Measurements from ENCODE around the gene TMCC3. TPM values are rescaled to one million over a fixed set of nuclear protein-coding genes. Genes with fewer than 3 reads are reported as not detected.
"Not testable (repeated sequence)": the region's sequence is repeated elsewhere in the genome, so short reads cannot be mapped to it uniquely, and the experiment has no call there.

Gene TMCC3
- total RNA-seq, 2 donors from 2014 or later = 0.77 to 1.6 TPM

DNA sequence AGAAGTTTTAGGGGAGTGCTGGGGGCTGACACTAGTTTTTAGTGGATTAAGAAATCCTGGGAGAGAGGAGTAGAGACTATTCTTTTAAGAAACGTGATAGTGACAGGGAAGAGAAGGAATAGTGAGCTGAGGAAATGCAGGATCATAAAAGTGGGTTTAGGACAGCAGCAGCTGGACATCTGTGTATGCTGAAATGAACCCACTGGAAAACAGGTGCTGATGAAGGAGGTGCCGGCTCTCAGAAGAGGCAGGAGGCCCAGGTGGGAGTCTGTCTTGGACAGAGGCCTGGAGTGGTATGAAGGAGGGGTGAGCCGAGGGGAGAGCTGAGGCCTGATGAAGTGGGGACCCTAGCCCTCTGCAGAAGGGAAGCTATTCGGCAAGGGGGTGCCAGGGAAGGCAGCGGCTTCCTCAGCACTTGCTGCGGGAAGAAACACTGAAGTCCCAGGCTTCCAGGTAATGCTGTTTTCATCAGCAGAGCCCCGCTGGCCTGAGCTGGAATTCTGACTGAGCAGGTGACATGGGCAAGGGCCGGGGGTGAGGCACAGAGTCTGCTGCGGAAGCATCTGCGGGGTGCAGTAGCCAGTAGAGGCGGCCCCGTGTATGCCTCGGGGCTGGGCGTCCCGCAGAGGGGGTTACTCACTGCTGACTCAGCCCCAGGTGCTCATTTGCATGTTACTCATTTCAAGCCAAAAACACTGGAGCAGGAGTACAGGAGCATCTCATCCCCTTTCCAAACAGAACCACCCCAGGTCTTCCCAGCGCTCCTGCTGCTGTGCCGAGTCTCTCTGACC lies 89.7 kb downstream of the TMCC3 start:
- Mint-ChIP-seq H3K27ac (no peak overlapping the region), H3K27me3 (ENCODE audit: low read depth) (peaks cover 35% of the 10 kb centered on the region), H3K9me3 (no peaks in the 10 kb centered on the region), H3K36me3 (ENCODE audit: insufficient read depth in 2 of 2) (no peaks in the 10 kb centered on the region), H3K4me3 (no peak overlapping the region), H3K4me1 (ENCODE audit: low read depth) (peaks cover 18% of the 10 kb centered on the region)
- DNase-seq (peak; percentile 15 to 37), ATAC-seq (replicated peaks in 1 of 2) (peak; percentile 72 to 82)

- Mint-ChIP-seq H3K9me3 (no peaks in the 10 kb centered on the region), H3K4me3 (no peak overlapping the region), H3K4me1 (ENCODE audit: low read depth) (peaks cover 18% of the 10 kb centered on the region), H3K27me3 (ENCODE audit: low read depth) (peaks cover 37% of the 10 kb centered on the region), H3K27ac (no peak overlapping the region), H3K36me3 (ENCODE audit: insufficient read depth in 2 of 2) (no peaks in the 10 kb centered on the region)
- ATAC-seq (replicated peaks in 1 of 2) = no peak
- no peak for DNase-seq
These were observed 91.7 kb downstream of the TMCC3 start for GRCh38 chr12:94558612-94559011.

GRCh38 chr12:94557746-94558295 lies 92.5 kb downstream of the TMCC3 start:
- Mint-ChIP-seq H3K4me3 (no peak overlapping the region), H3K36me3 (ENCODE audit: insufficient read depth in 2 of 2) (no peaks in the 10 kb centered on the region), H3K27me3 (ENCODE audit: low read depth) (peaks cover 37% of the 10 kb centered on the region), H3K27ac (no peak overlapping the region), H3K4me1 (ENCODE audit: low read depth) (peaks cover 18% of the 10 kb centered on the region), H3K9me3 (no peaks in the 10 kb centered on the region)
- no peak for ATAC-seq (replicated peaks in 1 of 2)
- DNase-seq = no peak

DNA sequence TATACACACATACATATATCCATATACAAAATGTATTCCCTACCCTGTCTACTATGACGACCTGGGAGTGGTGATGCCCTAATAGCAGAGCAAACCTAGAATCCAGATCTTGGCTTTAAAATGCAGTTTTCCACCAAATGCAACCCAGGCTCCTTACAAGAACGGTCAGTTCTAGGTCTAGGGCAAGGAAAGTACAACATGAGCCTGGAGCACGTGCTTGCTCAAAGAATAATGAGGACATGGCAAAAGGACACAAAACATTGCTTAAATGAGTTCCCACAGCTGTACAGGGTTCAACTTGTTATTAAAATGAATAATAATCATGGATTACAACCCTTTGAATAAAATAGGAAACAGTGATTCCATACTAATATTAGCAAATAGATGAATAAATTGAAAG lies 94.7 kb downstream of the TMCC3 start:
- Mint-ChIP-seq H3K4me3 (no peak overlapping the region), H3K27me3 (ENCODE audit: low read depth) (peaks cover 37% of the 10 kb centered on the region)

GRCh38 chr12:94553875-94554274 lies 96.5 kb downstream of the TMCC3 start:
- Mint-ChIP-seq H3K27me3 (ENCODE audit: low read depth) (peaks cover 23% of the 10 kb centered on the region), H3K9me3 (no peaks in the 10 kb centered on the region), H3K27ac (no peak overlapping the region), H3K4me3 (no peak overlapping the region), H3K4me1 (ENCODE audit: low read depth) (no peaks in the 10 kb centered on the region), H3K36me3 (ENCODE audit: insufficient read depth in 2 of 2) (no peaks in the 10 kb centered on the region)
- DNase-seq = no peak
- ATAC-seq (replicated peaks in 1 of 2) = no peak

More for the DNA sequence above, 94.7 kb downstream of the TMCC3 start:
- Mint-ChIP-seq H3K36me3 (ENCODE audit: insufficient read depth in 2 of 2) (no peaks in the 10 kb centered on the region), H3K27ac (no peak overlapping the region), H3K4me1 (ENCODE audit: low read depth) (peaks cover 6% of the 10 kb centered on the region), H3K9me3 (no peaks in the 10 kb centered on the region)
- DNase-seq = no peak
- no peak for ATAC-seq (replicated peaks in 1 of 2)

GRCh38 chr12:94553130-94553519 lies 97.2 kb downstream of the TMCC3 start:
- Mint-ChIP-seq H3K27ac (no peak overlapping the region), H3K4me1 (ENCODE audit: low read depth) (no peaks in the 10 kb centered on the region), H3K36me3 (ENCODE audit: insufficient read depth in 2 of 2) (peaks cover under 1 to 3% of the 10 kb centered on the region in 2 donors), H3K9me3 (peaks cover 3% of the 10 kb centered on the region in 2 donors), H3K27me3 (ENCODE audit: low read depth) (peaks cover 17% of the 10 kb centered on the region), H3K4me3 (no peak overlapping the region)
- ATAC-seq (replicated peaks in 1 of 2) (no peak), DNase-seq (no peak)

DNA sequence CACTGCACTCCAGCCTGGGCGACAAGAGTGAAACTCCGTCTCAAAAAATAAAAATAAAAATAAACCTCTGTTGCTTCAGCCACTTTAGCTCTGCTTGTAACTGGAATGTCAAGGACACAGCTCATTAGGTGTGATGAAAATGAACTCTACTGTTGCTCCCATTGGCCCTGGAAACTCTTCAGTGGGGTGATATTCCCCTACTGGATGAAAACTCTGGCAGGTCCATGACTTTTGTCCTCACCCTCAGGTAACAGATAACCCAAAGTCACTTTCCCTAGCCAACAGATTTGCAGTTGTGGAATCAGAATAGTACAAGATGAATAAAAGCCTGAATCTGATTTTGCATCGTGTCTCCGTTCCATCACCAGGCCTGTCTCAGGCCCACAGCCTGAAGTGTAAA lies 98.5 kb downstream of the TMCC3 start:
- H3K4me1 Mint-ChIP-seq (ENCODE audit: low read depth) = no peaks in the 10 kb centered on the region
- H3K9me3 Mint-ChIP-seq = peaks cover 13% of the 10 kb centered on the region in 2 donors
- peaks cover 7 to 10% of the 10 kb centered on the region in 2 donors for H3K36me3 Mint-ChIP-seq (ENCODE audit: insufficient read depth in 2 of 2)
- no peak overlapping the region for H3K27ac Mint-ChIP-seq
- no peak for DNase-seq
- H3K27me3 Mint-ChIP-seq (ENCODE audit: low read depth) = peaks cover 12% of the 10 kb centered on the region
- no peak for ATAC-seq (replicated peaks in 1 of 2)
- no peak overlapping the region for H3K4me3 Mint-ChIP-seq

DNA sequence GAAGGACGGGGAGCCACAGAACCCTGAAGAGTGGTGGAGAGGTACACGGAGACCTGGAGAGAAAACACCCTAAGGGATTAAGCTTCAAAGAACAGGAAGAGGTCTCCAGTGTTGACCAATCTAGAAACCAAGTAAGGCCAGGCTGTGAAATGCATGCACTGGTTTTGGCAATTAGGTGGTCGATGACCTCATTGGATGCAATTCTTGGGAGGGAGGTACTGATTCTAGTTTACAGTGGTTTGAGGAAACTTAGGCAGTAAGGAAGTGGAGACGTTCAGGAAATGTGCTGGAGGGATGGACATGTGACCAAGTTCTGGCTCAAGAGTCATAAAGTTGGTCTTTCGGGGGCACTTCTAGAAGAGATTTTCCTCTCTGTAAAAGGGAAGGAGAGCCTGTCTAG lies 99.4 kb downstream of the TMCC3 start:
- H3K27ac Mint-ChIP-seq = no peak overlapping the region

GRCh38 chr12:94548833-94549232 lies 101.5 kb downstream of the TMCC3 start:
- H3K27ac Mint-ChIP-seq; H3K4me1 Mint-ChIP-seq (ENCODE audit: low read depth); H3K27me3 Mint-ChIP-seq (ENCODE audit: low read depth): not testable (repeated sequence)

More for the DNA sequence above, 99.4 kb downstream of the TMCC3 start:
- Mint-ChIP-seq H3K4me1 (ENCODE audit: low read depth) (no peaks in the 10 kb centered on the region), H3K9me3 (peaks cover 14 to 15% of the 10 kb centered on the region in 2 donors), H3K4me3 (no peak overlapping the region), H3K27me3 (ENCODE audit: low read depth) (peaks cover 6% of the 10 kb centered on the region), H3K36me3 (ENCODE audit: insufficient read depth in 2 of 2) (peaks cover 8 to 10% of the 10 kb centered on the region in 2 donors)
- ATAC-seq (replicated peaks in 1 of 2) (no peak), DNase-seq (no peak)

DNA sequence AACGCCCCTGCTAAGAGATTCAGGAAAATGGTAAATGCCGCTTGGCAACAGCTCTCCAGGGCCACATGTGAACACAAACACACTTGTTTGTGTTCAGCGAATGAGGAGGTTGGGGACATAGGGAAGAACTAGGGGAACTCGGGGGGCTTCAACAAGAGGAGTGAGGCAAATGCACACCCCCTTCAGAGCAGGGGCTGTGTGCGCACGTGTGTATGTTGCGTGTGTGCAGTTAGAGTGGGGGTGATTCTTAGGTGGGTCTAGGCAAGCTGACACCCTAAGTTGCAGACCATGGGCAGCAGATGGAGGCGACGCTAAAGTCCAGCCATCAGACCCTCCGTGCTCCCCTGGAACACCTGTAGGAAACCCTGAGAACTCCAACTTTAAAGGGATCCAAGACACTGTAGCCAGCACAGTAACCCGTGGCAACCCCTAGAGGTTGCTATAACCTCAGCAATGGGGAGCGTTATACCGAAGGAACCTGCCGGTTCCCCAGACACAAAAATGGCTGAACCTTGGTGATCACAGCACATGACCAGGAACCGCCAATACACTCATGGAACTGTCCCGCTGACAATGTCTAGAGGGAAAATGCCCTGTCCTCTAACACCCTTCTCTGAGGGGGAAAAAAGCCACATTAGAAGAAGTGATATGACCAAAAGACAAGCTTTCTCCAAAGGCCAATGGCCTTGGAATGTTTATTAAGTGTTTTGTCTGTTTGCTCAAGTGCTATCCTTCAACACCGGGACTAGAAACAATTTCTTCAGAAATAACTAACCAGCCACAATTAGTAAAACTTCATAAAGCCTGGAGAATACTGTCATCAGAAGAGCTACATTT lies 104.2 kb downstream of the TMCC3 start:
- H3K27me3 Mint-ChIP-seq (ENCODE audit: low read depth) = peaks cover 7% of the 10 kb centered on the region
- H3K9me3 Mint-ChIP-seq = peaks cover 22% of the 10 kb centered on the region in 2 donors
- DNase-seq (peak in 1 of 2 donors; percentile 8), ATAC-seq (replicated peaks in 1 of 2) (peak; percentile 44 to 45)
- H3K4me1 Mint-ChIP-seq (ENCODE audit: low read depth) = no peaks in the 10 kb centered on the region
- no peak overlapping the region for H3K27ac Mint-ChIP-seq
- H3K4me3 Mint-ChIP-seq = no peak overlapping the region
- H3K36me3 Mint-ChIP-seq (ENCODE audit: insufficient read depth in 2 of 2) = peaks cover 11 to 15% of the 10 kb centered on the region in 2 donors

More at GRCh38 chr12:94548833-94549232, 101.5 kb downstream of the TMCC3 start:
- not testable (repeated sequence) for ATAC-seq (replicated peaks in 1 of 2); H3K4me3 Mint-ChIP-seq; DNase-seq
- Mint-ChIP-seq H3K36me3 (ENCODE audit: insufficient read depth in 2 of 2) (peaks cover 11 to 15% of the 10 kb centered on the region in 2 donors), H3K9me3 (peaks cover 20 to 22% of the 10 kb centered on the region in 2 donors)

DNA sequence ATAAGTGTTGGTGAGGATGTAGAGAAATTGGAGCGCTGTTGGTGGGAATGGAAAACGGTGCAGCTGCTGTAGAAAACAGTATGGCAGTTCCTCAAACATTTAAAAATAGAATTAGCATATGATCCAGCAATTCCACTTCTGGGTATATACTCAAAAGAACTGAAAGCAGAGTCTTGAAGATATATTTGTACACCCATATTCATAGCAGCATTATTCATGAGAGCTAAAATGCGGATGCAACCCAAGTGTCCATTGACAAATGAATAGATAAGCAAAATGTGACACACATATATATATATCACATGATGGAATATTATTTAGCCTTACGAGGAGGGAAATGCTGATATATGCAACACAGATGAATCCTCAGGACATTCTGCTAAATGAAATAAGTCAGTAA lies 106.0 kb downstream of the TMCC3 start:
- Mint-ChIP-seq H3K4me3 (no peak overlapping the region), H3K9me3 (peaks cover 22% of the 10 kb centered on the region in 2 donors), H3K36me3 (ENCODE audit: insufficient read depth in 2 of 2) (peaks cover 11 to 15% of the 10 kb centered on the region in 2 donors), H3K4me1 (ENCODE audit: low read depth) (no peaks in the 10 kb centered on the region), H3K27me3 (ENCODE audit: low read depth) (peaks cover 7% of the 10 kb centered on the region), H3K27ac (no peak overlapping the region)
- DNase-seq (no peak), ATAC-seq (replicated peaks in 1 of 2) (no peak)

- peaks cover 1% of the 10 kb centered on the region for H3K27me3 Mint-ChIP-seq (ENCODE audit: low read depth)
- DNase-seq = no peak
- H3K4me3 Mint-ChIP-seq = no peak overlapping the region
- H3K36me3 Mint-ChIP-seq (ENCODE audit: insufficient read depth in 2 of 2) = no peaks in the 10 kb centered on the region
- H3K9me3 Mint-ChIP-seq = no peaks in the 10 kb centered on the region
- H3K27ac Mint-ChIP-seq = no peak overlapping the region
- no peak for ATAC-seq (replicated peaks in 1 of 2)
- H3K4me1 Mint-ChIP-seq (ENCODE audit: low read depth) = no peaks in the 10 kb centered on the region
These were observed 112.0 kb downstream of the TMCC3 start for GRCh38 chr12:94538318-94538717.
